Limb (tissue), 2 donors: Measurements from ENCODE around the gene NKX6-2.

Source experiments
- DNase-seq, 2 donors: peaks; one replicate each; pipeline ENCODE4 v3.0.0-alpha.2; 2016; ENCODE audit errors: extremely low spot score in 2 of 2

Gene NKX6-2

DNA sequence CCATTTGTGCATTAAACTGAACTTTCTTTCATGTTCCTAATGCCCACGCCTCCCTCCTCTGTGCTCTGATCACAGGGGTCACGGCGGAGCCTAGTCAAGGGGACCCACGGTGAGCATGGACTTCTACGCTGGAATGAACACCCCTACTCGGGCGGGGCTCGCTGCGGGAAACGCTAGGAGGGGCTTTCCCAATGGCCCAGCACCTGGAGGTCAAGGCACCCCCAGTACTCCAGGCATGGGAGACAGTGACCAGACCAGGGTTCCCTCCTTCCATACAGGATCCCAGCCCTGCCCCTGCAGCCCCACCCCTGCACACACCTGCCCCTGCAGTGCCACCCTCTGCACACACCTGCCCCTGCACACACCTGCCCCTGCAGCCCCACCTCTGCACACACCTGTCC is 27.1 kb upstream of the NKX6-2 start:
- no peak for DNase-seq

DNA sequence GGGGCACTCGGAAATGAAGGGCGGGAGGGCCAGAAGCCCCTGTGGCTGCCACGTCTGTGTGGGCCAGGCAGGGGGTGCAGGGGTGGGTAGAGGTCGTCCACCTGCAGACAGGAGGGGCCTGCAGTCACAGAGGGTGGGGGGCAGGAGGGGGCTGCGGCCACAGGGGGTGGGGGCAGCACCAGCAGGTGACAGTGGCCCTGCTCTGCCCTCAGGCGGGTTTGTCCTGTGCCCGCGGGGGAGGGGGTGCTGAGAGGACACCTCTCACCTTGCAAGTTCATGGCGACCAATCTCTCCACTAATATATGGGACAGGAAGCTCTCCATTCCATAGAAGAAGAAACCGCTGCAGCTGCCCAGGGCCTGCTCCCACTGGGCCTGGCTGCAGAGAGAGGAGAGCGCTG is 26.6 kb upstream of the NKX6-2 start:
- no peak for DNase-seq

DNA sequence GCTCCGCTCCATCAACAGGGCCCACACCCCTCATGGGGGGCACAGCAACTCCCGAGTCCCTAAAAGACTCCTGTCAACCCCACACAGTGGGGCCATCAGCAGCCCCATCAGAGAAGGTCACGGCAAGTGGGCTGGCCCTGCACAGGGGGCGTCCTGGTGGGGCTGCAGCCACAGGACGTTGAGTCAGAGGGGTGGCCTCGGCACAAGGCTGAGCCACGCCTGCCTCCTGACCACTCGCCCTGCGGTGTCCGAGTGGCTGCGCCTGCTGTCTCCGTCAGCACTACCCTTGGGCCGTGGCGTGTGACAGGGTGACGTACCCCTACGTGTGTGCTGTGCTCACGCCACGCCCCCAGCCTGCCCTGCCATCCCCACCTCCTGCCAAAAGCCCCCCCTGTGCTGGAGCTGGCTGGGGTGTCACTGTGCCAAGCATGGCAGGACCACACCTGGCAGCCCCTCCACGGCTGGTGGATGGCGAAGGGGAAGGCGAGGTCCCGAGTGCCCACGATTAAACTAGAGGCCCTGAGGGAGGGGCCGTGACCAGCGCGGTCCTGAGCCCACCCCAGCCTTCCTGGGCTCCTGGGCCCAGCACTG is 26.0 kb upstream of the NKX6-2 start:
- DNase-seq, result peak in 1 of 2 donors; percentile 27

DNA sequence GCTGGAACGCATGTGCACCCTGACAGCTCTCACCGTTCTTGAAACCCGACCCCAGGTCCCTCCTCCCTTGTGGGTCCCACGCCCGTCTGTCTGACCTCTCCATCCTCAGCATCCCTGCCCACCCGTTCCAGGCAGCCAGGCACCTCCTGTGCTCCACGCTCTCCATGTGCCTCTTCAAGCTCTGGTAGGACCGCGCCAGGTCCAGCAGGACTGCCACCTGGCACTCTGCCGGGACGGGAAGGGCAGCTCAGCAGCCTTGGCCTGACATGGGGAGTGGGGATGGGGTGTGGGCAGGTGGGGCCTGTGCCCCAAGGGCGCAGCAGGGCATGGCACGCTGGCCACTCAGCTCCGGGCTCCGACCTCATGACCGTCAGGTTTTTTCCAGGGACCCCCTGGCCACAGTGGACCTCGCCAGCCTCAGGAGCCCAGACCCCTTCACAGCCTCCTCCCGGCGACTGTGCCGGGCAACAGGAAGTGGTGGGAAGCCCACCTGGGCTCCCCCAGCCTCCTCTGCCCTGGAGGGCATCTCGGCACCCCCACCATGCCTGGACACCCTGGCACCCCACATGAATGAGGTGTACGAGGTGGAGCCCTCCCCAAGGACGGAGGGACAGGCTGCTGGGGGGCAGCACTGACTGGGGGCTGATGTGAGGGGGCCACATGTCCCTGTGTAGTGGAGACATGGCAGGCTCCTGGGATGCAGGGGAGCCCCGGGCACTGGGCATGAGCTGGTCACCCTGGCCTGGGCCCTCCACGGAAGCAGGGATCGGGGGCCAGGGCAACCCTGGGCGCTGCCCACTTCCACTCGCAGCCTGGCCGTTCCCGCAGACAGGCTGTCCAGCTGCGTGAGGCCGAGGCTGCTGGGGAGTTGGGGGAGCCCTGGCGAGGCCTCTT is 25.1 kb upstream of the NKX6-2 start:
- no peak for DNase-seq

DNA sequence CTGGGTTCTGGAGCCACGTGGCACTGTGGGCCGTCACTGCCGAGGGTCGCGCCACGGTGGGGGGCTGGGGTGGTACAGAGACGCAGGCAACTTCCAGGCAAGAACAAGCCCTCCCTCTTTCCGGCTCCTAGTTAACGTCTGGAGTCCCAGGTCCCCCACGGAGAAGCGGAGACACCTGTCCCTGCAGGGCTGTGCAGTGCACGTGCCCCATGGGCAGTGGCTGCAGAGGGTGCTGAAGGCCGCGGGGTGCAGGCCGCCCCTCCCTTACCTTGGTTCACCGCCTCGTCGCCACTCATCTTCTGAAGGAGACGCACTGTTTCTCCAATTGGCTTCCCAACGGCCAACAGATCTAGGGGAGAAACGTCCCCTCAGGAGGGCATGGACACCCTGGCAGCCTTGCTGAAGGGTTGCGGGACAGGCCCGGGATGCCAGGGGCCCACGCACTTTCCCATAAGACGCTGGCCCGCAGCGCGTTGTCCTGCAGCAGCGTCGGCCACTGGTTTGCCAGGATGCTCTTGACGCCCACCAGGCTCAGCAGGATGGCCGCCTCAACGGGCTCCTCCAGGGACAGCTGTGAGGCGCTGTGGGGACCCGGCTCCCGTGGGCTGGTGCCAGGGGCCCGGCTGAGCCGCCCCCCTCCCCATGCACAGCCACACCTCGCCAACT is 24.3 kb upstream of the NKX6-2 start:
- DNase-seq, result no peak

DNA sequence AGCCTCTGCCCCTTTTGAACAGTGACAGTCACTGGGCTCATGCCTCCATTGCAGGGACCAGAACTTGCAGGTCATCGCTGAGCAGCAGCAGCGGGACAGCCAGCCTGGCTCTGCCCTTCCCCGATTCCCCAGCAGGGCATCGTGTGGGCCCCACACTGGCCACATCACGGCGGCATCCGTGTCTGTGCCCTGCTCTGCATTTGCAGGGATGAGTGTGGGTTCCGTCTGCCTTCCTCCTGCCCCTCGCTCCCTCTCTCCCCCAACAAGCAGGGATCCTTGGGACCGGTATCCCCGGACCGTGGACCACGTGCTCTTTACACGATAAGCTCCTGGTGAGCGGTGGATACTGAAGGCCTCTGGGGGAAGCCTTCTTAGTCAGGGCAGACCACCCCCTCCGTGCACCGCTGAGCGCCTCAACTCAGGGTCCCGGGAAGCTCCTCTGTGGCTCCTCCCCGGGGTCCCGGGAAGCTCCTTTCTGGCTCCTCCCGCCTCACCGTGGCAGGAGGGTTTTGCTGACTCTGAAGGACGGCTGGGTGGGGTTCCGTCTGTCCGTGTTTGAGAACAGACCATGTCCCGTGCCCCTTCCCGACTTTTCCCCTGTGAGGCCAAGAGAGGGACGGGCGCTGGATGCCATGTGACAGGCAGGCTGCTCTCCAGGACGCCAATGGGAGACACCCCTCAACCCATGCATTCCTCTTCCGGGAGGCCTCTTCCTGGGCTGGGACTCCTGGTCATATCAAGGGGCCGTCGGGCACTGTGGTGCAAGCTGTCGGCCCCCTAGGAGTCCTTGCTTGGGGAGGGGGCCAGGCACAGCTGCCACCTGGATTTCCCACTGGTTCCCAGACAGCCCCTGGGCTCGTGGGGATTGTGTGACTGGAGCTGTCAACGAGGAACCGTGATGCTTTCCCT is 23.5 kb upstream of the NKX6-2 start:
- peak in 1 of 2 donors; percentile 31 for DNase-seq

DNA sequence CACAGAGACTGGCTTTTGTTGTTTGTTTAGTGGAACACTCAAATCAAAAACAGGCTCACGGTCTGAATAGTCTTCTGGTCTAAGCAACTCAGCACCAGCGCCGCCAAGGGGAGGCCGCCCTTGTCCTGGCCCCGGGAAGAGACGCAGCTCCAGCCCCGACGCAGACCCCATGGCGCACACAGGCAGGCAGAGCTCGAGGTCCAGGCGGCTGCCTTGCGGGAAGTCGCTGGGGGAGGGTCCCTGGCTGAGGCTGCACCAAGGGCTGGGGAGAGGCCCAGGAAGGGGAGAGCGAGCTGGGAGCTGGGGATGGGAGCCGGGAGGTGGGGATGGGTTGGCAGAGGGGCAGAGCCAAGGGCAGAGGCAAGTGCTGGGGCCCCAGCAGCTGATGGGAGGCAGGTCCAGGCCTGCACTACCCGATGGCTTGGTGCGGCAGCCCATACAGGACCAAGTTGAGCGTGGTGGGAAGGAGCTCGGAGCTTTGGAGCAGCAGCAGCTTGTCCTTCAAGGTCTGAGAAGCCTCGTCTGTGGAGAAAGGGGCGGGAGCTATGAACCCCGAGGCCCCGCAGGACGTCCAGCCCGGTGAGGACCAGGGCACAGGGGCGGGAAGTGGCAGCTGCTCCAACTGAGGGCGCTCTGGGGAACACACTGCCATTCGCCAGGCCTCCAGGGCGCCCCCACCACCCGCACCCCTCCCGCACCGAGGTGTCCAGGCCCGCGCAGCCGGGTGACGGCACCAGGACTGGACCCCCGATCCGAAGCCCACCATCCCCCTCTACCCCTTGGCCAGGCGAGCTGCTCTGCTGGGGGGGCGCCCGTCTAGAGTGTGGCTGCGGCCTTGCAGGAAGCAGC is 22.7 kb upstream of the NKX6-2 start:
- DNase-seq, result peak in 1 of 2 donors; percentile 67

DNA sequence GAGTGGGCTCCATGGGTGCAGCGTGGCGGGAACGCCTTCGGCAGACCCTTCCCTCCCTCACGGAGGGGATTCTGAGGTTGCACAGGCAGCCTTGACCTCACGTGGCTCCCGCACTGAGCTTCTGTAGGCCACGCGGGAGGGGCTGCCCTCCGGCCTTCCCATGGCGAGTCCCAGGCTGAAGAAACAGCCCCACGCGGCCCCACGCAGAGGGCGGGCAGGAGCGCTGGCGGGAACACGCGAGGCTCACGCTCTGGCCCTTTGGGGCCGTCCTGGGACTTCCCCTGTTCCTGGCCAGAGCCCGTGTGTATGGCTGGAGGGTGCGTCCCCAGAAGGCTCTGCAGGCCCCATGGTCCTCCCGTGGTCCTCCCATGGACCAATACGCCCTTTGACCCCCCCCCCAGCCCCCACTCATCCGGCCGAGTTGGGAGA is 21.7 kb upstream of the NKX6-2 start:
- peak in 1 of 2 donors; percentile 26 for DNase-seq

DNA sequence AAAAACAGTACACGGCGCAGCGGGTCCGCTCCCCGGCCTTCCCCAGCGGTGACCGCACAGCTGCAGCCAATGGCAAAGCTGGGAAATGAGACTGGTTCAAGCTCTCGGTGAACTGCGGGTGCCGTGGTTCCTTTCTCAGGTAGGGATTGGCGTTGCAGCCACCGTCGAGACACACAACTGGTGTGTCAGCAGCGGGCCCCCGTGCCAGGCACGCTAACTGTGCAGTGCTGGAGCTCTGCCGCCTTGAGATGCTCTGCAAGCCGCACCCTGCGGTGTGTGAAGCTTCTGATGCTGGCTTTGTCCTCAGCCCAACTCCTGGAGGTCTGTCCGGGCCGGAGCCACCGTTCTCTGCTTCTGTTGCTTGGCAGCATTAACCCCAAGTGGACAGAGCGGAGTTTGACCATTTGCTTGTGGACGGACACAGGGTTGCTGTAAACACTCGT is 20.6 kb upstream of the NKX6-2 start:
- no peak for DNase-seq

DNA sequence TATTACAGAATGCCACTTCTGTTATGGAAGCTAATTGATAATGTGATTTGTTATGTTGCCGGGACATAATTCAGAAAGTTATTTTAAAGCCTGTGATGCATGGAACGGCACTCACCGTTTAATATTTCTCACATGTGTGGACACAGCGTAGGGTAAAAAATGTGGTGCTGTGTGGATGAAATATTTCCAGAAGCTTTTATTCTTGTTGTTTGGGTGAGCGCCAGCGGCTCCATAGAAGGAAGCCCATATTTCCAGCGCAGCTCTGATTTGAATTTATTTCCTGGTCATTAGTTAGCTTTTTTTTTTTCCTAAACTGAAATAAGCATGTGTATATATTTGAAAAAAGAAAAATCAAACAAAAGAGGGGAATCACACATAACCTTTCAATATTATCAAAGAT is 20.2 kb upstream of the NKX6-2 start:
- DNase-seq, result peak in 1 of 2 donors; percentile 42

DNA sequence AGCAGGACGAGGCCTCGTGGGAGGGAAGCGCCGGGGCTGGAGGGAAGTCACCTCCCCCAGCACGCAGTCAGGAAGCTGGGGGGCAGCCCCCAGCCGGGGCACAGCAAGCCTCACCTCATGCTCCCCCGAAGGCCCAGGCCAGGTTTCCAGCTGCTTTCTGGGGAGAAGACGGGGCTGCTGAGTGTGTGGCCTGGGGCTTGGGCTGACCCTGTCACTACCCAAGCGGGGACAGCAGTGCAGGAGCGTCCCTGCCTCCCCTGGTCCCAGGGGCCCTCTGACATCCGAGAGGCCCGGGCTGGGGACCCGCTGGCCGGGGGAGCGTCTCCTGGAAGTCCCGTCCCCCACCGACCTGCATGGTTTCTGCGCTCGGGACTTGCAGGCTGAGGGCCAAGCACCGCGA is 19.7 kb upstream of the NKX6-2 start:
- no peak for DNase-seq

DNA sequence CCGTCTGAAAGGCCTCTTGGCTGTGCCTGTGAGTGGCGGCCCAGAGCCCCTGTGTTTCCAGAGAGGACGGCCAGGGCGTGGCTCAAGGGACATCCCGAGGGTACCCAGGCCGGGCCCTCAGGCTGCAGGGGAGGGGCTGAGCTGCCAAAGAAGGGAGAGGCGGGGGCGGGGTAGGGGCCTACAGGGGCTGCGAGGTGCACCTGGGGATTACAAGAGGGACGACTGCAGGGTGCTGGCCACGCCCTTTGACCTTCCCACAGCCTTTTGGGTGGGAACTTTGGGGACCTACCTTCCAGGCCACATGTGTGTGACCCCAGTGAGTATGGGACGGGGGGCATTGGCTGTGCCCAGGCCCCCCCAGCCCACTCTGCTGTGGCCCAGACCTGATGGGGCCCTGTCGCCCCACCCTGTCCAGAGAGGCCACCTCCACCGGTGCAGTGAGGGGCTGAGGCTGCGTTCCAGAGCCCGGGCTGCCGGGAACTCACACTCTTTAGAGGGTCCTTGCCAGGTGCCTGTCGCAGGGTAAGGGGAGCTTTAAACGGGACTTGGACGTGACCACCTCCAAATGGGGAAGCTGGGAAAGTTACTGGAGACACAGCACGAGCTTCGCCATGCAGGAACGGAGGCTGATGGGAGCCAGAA is 19.0 kb upstream of the NKX6-2 start:
- no peak for DNase-seq

DNA sequence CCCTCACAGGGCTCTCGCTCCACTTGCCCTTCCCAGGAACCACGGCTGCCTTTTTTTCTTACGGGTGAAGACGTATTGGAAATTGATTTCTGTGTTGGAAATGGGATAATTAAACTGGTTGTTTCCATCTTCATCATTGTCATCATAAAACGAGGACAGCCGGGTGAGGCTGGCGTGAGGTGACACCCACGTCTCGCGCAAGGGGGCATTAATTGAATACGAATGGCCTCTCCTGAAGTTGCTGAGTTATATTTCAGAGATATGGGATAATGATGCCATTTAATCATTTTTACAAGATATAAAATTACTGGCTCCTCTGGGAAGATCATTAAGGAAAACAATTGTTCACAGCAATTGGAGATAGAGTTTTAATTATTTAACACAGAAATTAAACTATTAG is 18.3 kb upstream of the NKX6-2 start:
- no peak for DNase-seq

DNA sequence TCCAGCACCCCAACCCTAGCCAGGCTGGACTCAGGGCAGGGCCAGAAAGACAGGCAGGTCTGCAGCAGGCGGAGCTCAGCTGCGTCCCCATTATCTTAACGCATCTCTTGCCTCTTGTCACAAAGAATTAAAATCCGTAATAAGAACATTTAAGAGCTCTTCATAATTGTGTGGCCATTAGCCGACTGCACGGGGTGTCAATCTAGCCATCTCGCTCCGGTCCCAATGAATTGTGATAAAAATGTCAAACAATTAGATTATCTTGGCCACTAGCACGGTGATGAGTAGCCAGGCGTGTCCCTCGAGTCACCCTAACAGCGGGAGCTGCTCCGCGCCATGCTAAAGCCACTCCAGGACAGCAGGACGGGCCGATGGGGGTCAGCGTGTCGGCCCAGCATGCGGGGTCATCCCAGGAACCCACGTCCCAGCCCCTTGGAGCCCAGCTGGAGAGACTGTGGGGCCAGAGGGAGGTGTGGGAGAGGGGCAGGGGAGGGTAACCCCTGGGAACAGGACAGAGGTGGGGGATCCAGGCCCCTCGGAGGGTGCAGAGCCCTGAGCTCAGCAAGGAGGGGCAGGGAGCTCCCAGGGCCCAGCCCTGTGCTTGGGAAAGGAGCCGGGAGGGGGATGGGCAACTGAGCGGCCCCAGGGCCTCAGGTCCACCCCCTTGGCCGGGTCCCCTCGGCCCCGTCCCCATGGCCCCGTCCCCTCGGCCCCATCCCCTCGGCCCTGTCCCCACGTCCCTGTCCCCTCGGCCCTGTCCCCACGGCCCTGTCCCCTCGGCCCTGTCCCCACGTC is 17.7 kb upstream of the NKX6-2 start:
- DNase-seq, result no peak

DNA sequence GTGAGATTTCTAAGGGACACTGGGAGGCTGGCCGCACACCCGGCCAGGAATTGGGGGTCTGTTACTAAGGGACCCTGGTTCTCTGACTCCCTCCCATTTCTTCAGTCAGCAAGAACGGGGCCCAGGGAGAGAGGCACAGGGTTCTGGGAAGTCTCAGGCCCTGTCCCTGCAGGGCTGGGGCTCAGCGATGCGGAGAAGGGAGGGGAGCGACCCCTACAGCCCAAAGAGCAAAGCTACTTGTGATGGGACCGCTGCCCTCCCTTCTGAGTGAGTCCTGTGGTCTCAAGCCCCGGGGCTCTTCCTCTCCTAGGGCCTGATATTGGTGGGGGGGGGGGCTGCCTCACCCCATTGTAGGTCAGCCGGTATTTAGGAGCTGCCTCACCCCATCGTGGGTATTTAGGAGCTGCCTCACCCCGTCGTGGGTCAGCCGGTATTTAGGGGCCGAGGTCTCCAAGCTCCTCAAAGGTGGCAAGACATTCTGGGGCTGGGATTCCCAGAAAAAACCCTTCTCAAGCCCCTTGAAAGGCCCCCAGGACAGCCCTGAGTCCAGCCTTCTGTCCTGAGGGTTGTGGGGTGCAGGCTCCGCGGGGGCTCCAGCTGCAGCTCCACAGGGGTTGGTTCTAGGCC is 16.9 kb upstream of the NKX6-2 start:
- no peak for DNase-seq

DNA sequence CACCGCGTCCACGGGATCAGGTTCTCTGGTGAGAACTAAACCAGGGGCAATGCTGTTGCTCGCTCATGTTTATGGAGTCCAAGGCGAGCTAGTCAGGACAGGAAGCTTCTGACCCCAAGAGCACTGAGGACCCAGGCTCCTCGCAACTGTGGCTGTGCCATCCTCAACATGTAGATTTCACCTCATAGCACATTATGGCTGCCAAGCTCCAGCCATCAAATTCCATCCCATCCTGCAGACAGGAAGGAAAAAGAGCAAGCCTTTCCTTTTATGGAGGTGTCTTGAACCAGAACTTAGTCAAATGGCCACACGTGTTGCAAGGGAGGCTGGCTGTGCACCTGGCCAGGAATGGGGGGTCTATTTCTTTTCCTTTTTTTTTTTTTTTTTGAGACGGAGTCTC is 16.1 kb upstream of the NKX6-2 start:
- DNase-seq, result no peak

DNA sequence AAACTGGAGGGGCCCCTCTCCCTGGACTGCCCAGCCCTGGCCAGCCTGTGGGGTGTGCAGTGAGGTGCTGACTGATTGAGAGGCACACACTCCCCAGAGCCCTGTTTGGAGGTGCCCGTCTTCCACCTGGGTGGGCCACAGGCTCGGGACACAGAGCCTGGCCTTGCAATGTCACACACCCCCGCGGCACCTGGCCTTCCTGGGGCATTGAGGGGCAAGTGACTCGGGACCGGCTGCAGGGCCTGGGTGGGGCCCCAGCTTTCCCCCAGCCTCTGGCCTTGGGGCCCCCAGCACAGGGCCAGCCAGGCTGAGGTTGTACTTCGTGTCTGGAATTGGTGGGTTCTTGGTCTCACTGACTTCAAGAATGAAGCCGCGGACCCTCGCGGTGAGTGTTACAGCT is 13.9 kb upstream of the NKX6-2 start:
- no peak for DNase-seq

DNA sequence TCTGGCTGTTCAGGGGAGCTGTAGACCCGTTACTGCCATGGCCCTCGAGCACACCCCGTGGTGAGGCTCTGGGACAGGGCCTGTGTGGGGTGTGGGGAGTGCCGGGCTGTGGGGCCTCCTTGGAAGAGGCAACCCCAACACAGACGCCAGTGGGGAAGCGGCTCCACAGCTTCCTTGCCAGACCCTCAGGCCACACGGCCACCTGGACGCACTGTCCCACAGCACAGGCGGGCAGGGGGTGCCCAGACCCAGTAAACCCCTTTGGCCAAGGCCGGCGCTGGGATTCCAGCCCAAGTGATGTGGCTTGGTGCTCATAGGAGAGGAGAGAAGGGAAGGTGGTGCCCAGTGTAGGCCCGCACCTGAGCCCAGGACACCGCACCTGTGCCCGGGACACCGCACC is 12.9 kb upstream of the NKX6-2 start:
- no peak for DNase-seq

DNA sequence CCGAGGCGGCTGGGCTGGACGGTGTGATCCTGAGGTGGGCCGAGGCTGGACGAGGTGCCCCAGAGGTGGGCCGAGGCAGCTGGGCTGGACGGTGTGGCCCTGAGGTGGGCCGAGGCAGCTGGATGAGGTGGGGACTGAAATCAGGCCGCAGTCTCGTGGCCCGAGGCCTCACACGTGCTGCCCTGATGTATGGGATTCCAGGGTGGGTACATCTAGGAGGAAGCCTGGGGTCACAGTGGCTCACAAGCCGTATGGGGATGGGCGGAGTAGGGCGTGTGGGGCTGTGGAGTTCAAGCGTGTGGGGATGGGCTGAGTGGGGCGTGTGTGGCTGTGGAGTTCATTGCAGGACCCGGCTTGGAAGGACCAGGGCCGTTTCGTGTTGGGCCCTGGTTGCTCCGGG is 12.5 kb upstream of the NKX6-2 start:
- no peak for DNase-seq
